Measurements from ENCODE around the gene ITLN1. TPM values are rescaled to one million over a fixed set of nuclear protein-coding genes. Genes with fewer than 3 reads are reported as not detected.

The ITLN1 gene
- total RNA-seq, 2 experiments from 2014 or later: not detected

DNA sequence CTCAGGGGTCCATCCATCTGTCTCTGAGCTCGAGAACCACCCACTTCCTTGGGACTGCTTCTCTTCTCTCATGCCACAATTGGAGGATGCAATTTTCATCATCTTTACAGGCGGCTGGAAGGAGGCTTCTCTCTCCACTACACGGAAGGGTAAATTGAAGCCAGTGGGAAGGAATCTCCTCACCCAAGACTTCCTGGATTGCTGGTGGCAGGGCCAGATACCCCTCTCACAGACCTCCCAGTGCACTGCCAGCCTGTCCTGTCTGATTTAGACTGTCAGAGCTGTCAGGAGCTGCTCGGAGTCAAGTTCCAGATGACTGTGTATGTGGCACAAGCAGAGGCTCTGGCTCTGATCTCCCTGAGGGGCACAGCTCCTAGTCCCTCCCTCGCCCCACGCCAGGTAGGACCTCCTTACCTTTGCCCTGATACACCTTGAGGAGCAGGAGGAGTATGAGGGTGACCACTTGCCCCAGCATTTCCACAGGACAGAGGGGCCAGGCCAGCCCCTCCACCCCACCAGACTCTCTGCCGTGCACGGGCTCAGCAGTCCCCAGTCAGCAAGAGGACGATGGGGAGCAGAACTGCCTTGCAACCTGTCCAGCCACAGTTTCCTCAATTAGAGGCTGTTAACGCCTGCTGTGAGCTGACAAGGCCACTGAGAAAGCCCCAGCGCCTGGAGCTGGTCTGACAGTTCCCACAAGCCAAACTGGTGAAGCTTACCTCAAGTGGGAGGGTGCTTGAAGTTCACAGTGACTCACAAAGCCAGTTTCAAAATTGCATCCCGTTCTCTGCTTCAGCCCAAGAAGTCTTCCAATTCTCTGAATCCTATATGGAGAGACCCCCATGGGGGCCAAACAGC lies 22.5 kb downstream of the ITLN1 start, which contains the start of gene CD244:
Gene CD244 (minus strand): TSS at position 685 of the 858 bp plus-strand sequence. CDS start 210 bp downstream, at position 475.
- intact Hi-C loops (cut with DNase I, micrococcal nuclease): no loop called here
- no peak within 1 kb of the TSS for H3K27ac Mint-ChIP-seq
- H3K36me3 Mint-ChIP-seq (ENCODE audit: low read depth): no peaks in the 10 kb centered on the region
- H3K27me3 Mint-ChIP-seq: no peaks in the 10 kb centered on the region
- no peaks in the 10 kb centered on the region for H3K27me3 ChIP-seq (ENCODE audit: control insufficient read depth in 1 of 2, insufficient read depth in 2 of 2, low read length in 2 of 2)
- H3K4me3 ChIP-seq (ENCODE audit: low read length): peak within 1 kb of the TSS; percentile 13
- no peaks in the 10 kb centered on the region for H3K9me3 ChIP-seq (ENCODE audit: control insufficient read depth in 1 of 2, insufficient read depth in 1 of 2, low read length in 2 of 2)
- DNase-seq (peak in 7 of 14 experiments; percentile 10 to 77 (median 53)), ATAC-seq (ENCODE audit: poor library complexity) (peak; percentile 73)
- CTCF ChIA-PET: no interaction called here
- H3K4me3 Mint-ChIP-seq: no peak within 1 kb of the TSS
- no peaks in the 10 kb centered on the region for H3K36me3 ChIP-seq (ENCODE audit: insufficient read depth, low read length)
- peaks cover 18% of the 10 kb centered on the region for H3K4me1 Mint-ChIP-seq (ENCODE audit: low read depth)
- POLR2A ChIA-PET: no interaction called here
- peaks cover 15% of the 10 kb centered on the region for H3K4me1 ChIP-seq (ENCODE audit: insufficient read depth, low read length)
- H3K9me3 Mint-ChIP-seq: no peaks in the 10 kb centered on the region
- H3K27ac ChIP-seq (ENCODE audit: low read depth in 1 of 2, low read length in 2 of 2): no peak within 1 kb of the TSS
- TF ChIP-seq, protein P1, sequence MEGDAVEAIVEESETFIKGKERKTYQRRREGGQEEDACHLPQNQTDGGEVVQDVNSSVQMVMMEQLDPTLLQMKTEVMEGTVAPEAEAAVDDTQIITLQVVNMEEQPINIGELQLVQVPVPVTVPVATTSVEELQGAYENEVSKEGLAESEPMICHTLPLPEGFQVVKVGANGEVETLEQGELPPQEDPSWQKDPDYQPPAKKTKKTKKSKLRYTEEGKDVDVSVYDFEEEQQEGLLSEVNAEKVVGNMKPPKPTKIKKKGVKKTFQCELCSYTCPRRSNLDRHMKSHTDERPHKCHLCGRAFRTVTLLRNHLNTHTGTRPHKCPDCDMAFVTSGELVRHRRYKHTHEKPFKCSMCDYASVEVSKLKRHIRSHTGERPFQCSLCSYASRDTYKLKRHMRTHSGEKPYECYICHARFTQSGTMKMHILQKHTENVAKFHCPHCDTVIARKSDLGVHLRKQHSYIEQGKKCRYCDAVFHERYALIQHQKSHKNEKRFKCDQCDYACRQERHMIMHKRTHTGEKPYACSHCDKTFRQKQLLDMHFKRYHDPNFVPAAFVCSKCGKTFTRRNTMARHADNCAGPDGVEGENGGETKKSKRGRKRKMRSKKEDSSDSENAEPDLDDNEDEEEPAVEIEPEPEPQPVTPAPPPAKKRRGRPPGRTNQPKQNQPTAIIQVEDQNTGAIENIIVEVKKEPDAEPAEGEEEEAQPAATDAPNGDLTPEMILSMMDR (IDR thresholded peaks at IDR 0.05): no peak

DNA sequence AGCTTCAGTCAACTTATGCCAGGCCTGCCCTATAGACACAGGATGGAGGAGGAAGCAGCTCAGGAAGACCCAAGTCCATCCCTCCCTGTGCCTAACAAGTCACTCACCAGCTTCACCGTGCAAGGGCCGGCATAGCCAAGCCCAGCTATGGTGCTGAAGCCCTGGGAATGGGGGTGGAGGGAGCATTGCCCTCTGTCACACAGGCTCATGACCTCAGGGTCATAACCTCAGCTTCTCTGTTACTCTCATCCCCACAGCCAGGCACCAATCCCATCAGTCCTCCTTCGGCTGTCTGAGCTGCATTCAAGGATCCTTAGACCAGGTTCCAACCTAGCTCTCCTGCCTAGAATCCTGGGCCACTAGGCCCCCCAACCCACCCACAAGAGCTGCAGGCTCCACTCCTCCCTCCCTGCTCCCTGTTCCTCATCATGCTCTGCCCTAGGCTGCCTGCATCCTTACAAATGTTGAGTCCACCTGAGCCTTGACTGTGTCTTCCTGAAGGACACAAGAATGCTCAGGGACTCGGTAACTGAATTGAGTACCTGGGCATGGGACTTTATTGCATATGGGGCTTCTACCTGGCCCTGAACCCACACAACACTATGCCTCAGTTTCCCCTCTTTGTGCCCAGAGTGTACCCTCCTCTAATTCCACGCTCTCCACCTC lies 24.0 kb downstream of the ITLN1 start:
- no peaks in the 10 kb centered on the region for H3K27me3 ChIP-seq (ENCODE audit: control insufficient read depth in 1 of 2, insufficient read depth in 2 of 2, low read length in 2 of 2)
- no peaks in the 10 kb centered on the region for H3K36me3 ChIP-seq (ENCODE audit: insufficient read depth, low read length)
- no peaks in the 10 kb centered on the region for H3K9me3 Mint-ChIP-seq
- ChIA-PET CTCF (interaction anchor here (1.2 kb wide), 1 partner anchor 113 kb away, joined by 3 read pairs; no protein-coding TSS in a partner anchor), POLR2A (no interaction called here)
- TF ChIP-seq, protein P1 (IDR thresholded peaks at IDR 0.05): no peak
- H3K4me3 ChIP-seq (ENCODE audit: low read length): no peak overlapping the region
- ATAC-seq (ENCODE audit: poor library complexity): no peak
- H3K4me1 ChIP-seq (ENCODE audit: insufficient read depth, low read length): peaks cover 16% of the 10 kb centered on the region
- H3K4me3 Mint-ChIP-seq: no peak overlapping the region
- no peak overlapping the region for H3K27ac Mint-ChIP-seq
- DNase-seq: no peak
- no peaks in the 10 kb centered on the region for H3K36me3 Mint-ChIP-seq (ENCODE audit: low read depth)
- no peak overlapping the region for H3K27ac ChIP-seq (ENCODE audit: low read depth in 1 of 2, low read length in 2 of 2)
- H3K27me3 Mint-ChIP-seq: no peaks in the 10 kb centered on the region
- H3K4me1 Mint-ChIP-seq (ENCODE audit: low read depth): peaks cover 18% of the 10 kb centered on the region
- intact Hi-C loops (cut with DNase I, micrococcal nuclease): no loop called here
- no peaks in the 10 kb centered on the region for H3K9me3 ChIP-seq (ENCODE audit: control insufficient read depth in 1 of 2, insufficient read depth in 1 of 2, low read length in 2 of 2)

DNA sequence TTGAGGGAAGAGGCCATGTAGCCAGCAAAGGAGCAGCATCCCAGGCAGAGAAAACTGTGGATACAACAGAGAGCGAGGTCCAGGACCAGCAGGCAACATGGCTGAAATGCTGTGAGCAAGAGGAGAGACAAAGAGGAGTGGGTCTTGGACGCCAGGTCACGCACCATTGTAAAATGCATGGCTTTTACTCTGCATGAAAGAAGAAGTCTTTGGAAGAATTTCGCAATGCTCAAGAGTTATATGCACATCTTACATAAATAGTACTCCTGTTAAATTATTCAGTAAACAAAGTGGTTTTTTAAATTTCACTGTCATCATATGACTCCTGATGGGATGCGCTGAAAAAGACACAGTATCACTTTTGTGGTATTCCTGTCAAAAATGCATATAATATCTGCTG lies 25.8 kb downstream of the ITLN1 start:
- H3K36me3 ChIP-seq (ENCODE audit: insufficient read depth, low read length): no peaks in the 10 kb centered on the region
- no peaks in the 10 kb centered on the region for H3K36me3 Mint-ChIP-seq (ENCODE audit: low read depth)
- H3K9me3 Mint-ChIP-seq: no peaks in the 10 kb centered on the region
- H3K9me3 ChIP-seq (ENCODE audit: control insufficient read depth in 1 of 2, insufficient read depth in 1 of 2, low read length in 2 of 2): no peaks in the 10 kb centered on the region
- ATAC-seq (ENCODE audit: poor library complexity) (no peak), DNase-seq (peak in 1 of 14 experiments; percentile 24)
- no peaks in the 10 kb centered on the region for H3K27me3 Mint-ChIP-seq
- POLR2A ChIA-PET: no interaction called here
- H3K4me1 ChIP-seq (ENCODE audit: insufficient read depth, low read length): peaks cover 29% of the 10 kb centered on the region
- H3K4me1 Mint-ChIP-seq (ENCODE audit: low read depth): peaks cover 18% of the 10 kb centered on the region
- H3K27ac Mint-ChIP-seq: no peak overlapping the region
- H3K27ac ChIP-seq (ENCODE audit: low read depth in 1 of 2, low read length in 2 of 2): no peak overlapping the region
- no peaks in the 10 kb centered on the region for H3K27me3 ChIP-seq (ENCODE audit: control insufficient read depth in 1 of 2, insufficient read depth in 2 of 2, low read length in 2 of 2)
- CTCF ChIA-PET: no interaction called here
- H3K4me3 ChIP-seq (ENCODE audit: low read length): no peak overlapping the region
- no peak overlapping the region for H3K4me3 Mint-ChIP-seq
- intact Hi-C loops (cut with DNase I, micrococcal nuclease): no loop called here
- TF ChIP-seq, protein P1 (IDR thresholded peaks at IDR 0.05): no peak

Data from CD4-positive, alpha-beta T cell (primary cell).